SU-DHL-6 (cell line): ENCODE measurements around the gene COL23A1.
"Not testable (repeated sequence)": the region's sequence is repeated elsewhere in the genome, so short reads cannot be mapped to it uniquely, and the experiment has no call there.

ENCODE experiments used
- CTCF ChIP-seq: fragments of 200-600 bp; sonication (generic); IDR thresholded peaks from one replicate; pipeline ENCODE4 v1.5.1; 2017; ENCODE audit warnings: antibody characterized with exemption, mild to moderate bottlenecking, low read length, moderate library complexity; ENCODE audit not compliant: insufficient read depth, poor library complexity, severe bottlenecking
- EZH2phosphoT487 ChIP-seq: fragments of 200-600 bp; sonication (generic), shearing (Covaris generic); conservative IDR thresholded peaks from 2 replicates; pipeline ENCODE4 v1.6.1; 2018; ENCODE audit warnings: mild to moderate bottlenecking, antibody characterized with exemption, low read length, moderate library complexity, mixed read lengths

GRCh38 chr5:178585421-178585820 is 4.8 kb downstream of the COL23A1 start:
- not testable (repeated sequence) for TF ChIP-seq CTCF, EZH2phosphoT487
